ENCODE results near the gene THRAP3.

- TF ChIP-seq, protein P1, sequence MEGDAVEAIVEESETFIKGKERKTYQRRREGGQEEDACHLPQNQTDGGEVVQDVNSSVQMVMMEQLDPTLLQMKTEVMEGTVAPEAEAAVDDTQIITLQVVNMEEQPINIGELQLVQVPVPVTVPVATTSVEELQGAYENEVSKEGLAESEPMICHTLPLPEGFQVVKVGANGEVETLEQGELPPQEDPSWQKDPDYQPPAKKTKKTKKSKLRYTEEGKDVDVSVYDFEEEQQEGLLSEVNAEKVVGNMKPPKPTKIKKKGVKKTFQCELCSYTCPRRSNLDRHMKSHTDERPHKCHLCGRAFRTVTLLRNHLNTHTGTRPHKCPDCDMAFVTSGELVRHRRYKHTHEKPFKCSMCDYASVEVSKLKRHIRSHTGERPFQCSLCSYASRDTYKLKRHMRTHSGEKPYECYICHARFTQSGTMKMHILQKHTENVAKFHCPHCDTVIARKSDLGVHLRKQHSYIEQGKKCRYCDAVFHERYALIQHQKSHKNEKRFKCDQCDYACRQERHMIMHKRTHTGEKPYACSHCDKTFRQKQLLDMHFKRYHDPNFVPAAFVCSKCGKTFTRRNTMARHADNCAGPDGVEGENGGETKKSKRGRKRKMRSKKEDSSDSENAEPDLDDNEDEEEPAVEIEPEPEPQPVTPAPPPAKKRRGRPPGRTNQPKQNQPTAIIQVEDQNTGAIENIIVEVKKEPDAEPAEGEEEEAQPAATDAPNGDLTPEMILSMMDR (IDR thresholded peaks at IDR 0.05), result no peak
- no peak for TF ChIP-seq ZFX (IDR thresholded peaks at IDR 0.05; ENCODE audit: borderline replicate concordance)
Measured at GRCh38 chr1:36295390-36295789, 71.1 kb downstream of the THRAP3 start.

Measured in 22Rv1 (cell line).